Stimulated activated CD8-positive, alpha-beta memory T cell treated with anti-CD3 and anti-CD28 coated beads, Interleukin-12 subunit alpha, Interleukin-12 subunit beta, amount 100 ng/mL, for 24 hours (primary cell): ENCODE measurements around the gene FAF2.

Source experiments
- DNase-seq: peaks from one replicate; pipeline ENCODE4 v3.0.0-alpha.2; 2020; ENCODE audit errors: extremely low read depth

The FAF2 gene

GRCh38 chr5:176501333-176501732, 53.1 kb downstream of the FAF2 start:
- DNase-seq, result no peak

GRCh38 chr5:176503496-176503895, 55.3 kb downstream of the FAF2 start:
- no peak for DNase-seq

- no peak for DNase-seq
Measured at GRCh38 chr5:176507911-176508310, 59.7 kb downstream of the FAF2 start.

GRCh38 chr5:176508603-176509002, 60.4 kb downstream of the FAF2 start:
- DNase-seq, result no peak

GRCh38 chr5:176513788-176514187, 65.6 kb downstream of the FAF2 start:
- DNase-seq, result no peak

- DNase-seq, result no peak
Measured at GRCh38 chr5:176514244-176514950, 66.2 kb downstream of the FAF2 start.

- no peak for DNase-seq
Measured at GRCh38 chr5:176515396-176515795, 67.2 kb downstream of the FAF2 start.

GRCh38 chr5:176517053-176517661, 69.0 kb downstream of the FAF2 start:
- DNase-seq, result no peak

GRCh38 chr5:176519810-176520720, 71.9 kb downstream of the FAF2 start:
- no peak for DNase-seq

- no peak for DNase-seq
Measured at GRCh38 chr5:176521286-176521685, 73.1 kb downstream of the FAF2 start.

- DNase-seq, result no peak
Measured at GRCh38 chr5:176521699-176522263, 73.6 kb downstream of the FAF2 start.

- no peak for DNase-seq
Measured at GRCh38 chr5:176524138-176524537, 76.0 kb downstream of the FAF2 start.

- no peak for DNase-seq
Measured at GRCh38 chr5:176524987-176525386, 76.8 kb downstream of the FAF2 start.

GRCh38 chr5:176525677-176526076, 77.5 kb downstream of the FAF2 start:
- no peak for DNase-seq

GRCh38 chr5:176526462-176526861, 78.3 kb downstream of the FAF2 start:
- no peak for DNase-seq

- no peak for DNase-seq
Measured at GRCh38 chr5:176527246-176528222, 79.3 kb downstream of the FAF2 start.

GRCh38 chr5:176528301-176528700, 80.1 kb downstream of the FAF2 start:
- DNase-seq, result no peak

GRCh38 chr5:176528761-176529115, 80.6 kb downstream of the FAF2 start:
- DNase-seq, result no peak

GRCh38 chr5:176529116-176529740, 81.0 kb downstream of the FAF2 start:
- DNase-seq, result no peak

- DNase-seq, result no peak
Measured at GRCh38 chr5:176529741-176530141, 81.6 kb downstream of the FAF2 start.
